GM18870 (cell line): ENCODE results near the gene ANXA11.

ENCODE experiments used
- ATAC-seq: cut with Tn5 transposase; IDR thresholded peaks from one replicate; pipeline ENCODE4 v1.9.1; 2021; ENCODE audit warnings: moderate library complexity; ENCODE audit not compliant: unreplicated experiment

ANXA11 gene

DNA sequence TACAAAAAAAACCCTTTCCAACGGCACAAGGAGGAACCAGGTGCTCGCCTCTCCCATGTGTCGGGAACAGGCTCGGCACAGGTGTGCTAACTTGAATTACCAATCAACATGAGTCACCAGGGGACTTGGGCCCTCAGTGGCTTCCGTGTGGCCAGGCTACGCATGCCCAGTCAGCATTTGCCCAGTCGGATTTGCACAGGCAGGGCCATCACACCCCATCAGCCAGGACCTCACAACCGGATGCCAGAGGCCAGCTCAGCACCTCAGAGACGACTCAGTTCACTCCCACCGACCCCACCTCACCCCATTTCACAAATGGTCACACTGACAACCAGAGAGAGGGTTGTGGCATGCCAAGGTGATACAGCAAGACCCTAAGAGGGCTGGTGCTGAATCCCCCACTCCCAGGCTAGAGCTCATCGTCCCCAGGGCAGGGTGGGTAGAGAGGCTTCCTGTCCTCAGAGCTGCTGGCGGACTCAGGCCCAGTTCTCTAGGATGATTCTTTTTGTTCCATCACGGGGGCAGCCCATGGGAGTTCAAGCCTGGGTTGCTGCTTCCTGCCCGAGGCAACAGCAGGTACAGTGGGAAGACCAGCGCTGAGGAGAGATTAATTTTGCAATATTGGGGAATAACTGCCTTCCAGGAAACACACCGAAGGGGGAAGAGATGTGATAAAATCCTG lies 13.6 kb downstream of the ANXA11 start:
- no peak for ATAC-seq

DNA sequence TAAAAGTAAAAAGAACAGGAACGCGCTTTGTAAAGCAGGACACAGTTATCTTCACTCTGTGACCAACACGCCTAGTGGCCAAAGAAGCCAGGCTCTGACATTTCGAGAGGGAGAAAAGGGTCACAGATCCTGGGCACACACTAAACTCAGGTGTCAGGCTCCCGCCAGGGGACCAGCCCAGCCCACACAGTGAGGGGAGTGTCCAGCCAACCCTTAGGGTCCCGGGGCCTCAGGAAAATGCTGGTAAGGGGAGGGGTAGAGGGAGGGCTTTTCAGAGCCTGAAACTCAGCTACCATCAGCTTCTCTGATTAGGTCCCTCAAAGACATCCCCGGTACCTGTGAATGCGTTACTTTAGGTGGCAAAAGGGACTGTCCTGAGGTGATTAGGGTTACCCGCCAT lies 16.6 kb downstream of the ANXA11 start:
- ATAC-seq, result no peak

DNA sequence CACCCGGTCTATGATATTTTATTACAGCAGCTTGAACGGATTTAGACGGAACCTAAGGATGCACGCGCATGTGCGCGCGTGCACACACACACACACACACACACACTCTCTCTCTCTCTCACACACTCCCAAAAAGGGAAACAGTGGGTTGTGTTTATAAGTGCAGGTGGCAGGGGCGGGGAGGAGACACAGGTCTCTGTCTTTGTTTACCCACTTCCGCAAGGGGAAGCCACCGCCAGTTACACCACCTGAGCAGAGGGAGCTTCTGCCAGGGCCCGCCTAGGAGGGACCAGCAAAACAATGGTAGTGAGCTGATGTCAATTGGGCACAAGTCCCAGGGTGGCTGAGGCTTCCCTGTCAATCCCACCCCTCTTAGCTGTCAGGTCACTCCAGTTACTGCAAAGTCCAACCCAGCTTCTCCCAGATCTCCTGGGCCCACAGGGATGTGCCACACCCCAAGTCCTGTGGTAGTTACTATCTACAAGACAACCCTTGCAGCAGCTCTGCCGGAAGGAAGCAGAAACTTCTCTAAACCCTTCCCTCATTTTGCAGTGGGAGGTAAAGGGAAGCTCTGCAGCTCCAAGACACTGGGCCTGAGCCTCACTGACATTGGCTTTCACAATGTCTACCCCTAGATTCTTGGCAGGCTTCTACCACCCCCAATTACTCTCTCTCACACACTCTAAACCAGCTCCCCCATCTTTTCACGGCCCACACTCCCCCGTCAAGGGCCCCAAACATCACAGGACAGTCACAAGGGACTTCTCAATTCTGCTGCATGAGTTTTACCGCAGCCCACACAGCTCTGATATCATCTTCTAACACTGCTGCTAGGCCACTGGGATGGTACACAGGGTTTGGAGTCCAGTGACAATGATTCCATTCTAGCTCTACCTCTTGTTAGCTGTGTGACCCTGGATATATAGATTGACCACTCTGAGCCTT lies 17.6 kb downstream of the ANXA11 start:
- peak; percentile 76 for ATAC-seq

DNA sequence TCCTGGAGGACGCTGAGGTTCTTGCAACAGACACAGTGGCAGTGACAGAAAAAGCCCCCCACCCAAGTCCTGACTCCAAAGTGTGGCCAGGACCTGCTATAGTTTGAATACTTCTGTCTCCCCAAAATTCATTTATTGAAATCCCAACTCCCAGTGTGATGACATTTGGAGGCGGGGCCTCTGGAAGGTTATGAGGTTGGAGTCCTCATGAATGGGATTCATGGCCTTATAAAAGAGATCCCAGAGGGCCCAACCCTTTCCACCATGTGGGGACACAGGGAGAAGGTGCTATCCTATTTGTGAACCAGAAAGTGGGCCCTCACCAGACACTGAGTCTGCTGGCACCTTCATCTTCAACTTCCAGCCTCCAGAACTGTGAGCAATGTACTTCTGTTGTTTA lies 18.3 kb downstream of the ANXA11 start:
- ATAC-seq, result no peak

DNA sequence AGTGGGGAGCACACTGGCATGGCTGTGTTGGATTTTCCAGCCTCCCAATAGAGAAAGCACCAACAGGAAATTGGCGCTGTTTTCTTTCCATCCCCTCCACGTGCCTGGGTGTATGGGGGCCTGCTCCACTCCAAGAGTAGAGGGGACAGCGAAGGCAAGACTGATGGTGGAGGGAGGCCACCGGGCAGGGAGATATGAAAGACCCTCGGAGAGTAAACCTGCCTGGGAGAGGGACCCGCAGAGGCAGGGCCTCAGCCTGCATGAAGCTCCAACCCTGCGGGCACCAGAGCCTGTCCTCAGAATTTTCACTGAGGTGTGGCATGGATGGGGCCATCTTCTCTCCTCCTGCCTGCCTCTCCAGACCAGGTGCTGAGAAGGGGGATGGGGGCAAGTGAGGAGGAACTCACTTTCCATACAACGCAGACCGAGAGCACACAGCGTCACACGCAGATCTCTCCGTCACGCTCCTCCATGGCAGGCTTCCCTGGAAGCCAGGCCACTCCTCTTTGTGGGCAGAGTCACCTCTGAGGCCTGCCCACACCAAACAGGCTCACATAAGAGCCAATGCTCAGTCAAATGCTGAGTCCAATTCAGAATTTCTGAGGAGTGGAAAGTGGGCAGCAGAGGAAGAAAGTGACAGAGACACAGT lies 18.8 kb downstream of the ANXA11 start:
- no peak for ATAC-seq

DNA sequence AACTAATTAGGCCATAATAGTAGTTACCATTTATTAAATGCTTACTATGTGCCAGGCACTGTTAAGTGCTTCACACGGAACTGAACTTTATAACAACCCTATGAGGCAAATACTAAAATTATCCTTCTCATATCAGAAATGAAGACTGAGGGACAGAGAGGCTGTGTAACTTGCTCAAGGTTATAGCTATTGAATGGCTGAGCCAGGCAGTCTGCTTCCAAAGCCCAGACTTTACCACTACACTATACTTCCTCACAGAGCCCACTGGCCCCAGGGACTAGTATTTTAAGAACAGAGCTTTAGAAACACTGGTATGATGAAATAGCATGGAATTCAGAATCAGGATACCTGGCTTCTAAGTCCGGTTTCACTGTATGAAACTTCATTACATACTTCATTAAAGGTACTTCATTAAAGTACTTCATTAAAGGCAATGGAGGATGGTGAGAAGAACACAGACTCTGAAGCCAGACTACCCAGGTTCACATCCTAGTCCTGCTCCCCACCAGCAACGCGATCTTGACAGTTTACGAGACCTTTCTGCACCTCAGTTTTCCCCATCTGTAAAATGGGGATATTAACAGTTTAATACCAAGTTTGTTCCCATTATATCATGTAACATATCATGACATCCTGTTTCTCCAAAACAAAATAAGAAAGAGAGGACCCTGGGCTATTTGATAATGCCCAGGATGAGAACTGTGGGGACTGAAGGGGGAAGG lies 19.6 kb downstream of the ANXA11 start:
- ATAC-seq, result no peak

DNA sequence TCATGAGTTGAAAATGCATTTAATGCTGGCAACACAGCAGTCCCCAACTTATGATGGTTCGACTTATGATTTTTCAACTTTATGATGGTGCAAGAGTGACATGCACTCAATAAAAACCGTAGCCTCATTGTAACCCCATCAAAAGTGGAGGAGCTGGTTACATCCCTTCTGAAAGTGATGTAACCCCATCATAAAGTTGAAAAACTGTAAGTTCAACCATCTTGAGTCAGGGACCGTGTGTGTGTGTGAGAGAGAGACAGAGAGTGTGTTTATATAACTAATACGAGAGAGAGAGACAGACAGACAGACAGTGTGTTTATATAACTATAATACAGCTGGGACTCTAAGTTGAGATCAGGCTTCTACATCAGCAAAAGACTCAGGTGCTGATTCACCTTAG lies 21.0 kb downstream of the ANXA11 start:
- ATAC-seq, result no peak

DNA sequence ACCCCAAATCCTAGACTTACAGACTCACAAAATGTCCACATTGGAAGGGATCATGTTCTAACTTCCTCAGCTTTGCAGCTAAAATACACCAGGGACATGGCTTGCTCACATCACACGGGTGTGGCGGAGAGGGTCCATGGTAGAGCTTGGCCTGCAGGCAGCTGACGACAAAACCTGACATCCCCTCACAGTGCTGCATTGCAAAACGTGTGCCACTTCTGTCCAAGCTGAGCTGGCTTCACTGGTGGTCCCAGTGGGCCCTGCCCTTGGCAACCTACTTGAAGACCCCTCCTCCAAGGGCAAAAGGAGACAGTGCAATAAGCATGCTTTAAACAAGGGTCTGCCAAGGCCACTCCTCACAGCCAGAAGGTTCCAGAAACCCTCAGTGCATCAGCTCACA lies 21.9 kb downstream of the ANXA11 start:
- no peak for ATAC-seq

DNA sequence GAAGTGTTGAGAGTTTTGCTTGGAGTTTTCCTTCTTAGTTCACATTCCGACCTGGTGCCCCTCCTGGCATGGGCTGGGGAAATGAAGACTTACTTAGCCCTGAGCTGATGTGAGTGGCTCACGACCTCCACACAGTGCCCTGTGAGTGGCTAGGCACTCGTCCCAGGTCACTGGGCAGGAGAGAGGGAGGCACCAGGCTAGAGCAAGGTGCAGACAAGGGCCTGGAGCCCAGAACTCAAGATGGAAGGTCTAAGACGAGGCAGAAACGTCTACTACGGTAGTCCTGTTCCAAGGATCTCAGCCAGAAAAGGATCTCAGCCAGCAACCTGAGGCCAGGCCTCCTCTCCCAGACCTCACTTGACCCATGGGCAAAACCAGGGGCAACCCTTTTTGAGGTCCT lies 22.4 kb downstream of the ANXA11 start:
- ATAC-seq, result no peak

DNA sequence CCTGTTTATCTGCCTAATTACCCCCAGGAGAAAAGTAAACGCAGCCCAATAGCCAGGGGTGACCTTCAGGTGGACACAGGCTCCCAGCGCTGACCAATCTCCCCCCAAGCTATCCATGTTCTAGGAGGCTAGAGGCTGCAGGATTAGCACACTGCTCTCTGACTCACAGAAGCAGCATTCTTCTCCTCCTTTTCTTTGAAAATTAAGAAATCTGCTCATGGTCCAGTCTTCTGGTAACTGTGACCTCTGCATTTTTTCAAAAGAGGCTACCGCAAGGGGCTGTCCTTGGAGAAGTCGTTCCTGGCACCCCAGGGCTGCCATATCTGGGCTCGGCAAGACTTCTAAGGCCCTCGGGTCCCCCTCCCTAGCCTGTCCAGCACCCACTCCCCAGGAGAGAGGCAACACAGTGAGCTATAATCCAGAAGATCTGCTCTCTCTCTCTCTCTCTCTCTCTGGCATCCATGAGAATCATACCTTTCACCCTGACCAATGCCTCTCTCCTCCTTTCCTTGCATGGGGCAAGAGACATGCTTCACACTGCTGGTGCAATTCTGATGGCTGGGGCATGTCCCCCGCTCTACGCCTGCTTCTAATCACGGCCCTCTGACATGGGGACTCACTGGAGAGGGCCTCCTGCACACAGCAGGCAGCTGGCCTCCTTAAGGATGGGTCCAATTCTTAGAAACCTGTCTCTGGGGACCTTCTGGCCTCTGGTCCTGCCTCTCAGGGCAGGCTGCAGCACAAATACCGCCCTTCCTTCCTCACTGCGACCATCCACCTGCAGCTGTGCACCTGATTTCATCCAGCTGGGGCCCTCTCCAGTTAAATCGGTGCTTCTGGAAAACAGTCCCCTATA lies 27.3 kb downstream of the ANXA11 start:
- no peak for ATAC-seq

DNA sequence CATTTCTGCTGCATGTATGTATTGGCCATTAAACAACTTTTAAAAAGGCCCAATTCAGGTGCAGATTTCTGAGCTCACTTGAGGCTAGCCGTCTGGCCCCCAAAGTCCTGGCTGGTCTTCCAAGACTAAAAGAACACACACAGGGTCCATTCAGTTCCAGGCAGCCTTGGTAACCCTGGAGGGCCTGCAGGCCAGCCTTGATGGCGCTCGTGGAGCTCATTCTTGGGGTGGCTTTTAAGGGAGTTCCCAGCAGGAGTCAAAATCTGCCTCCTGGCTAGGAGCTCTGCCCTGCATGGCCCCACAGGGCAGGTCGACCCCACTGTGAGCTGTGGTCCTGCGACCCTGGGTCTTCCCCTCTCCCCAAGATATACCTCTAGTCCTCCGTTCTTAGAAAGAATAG lies 28.8 kb downstream of the ANXA11 start:
- no peak for ATAC-seq

DNA sequence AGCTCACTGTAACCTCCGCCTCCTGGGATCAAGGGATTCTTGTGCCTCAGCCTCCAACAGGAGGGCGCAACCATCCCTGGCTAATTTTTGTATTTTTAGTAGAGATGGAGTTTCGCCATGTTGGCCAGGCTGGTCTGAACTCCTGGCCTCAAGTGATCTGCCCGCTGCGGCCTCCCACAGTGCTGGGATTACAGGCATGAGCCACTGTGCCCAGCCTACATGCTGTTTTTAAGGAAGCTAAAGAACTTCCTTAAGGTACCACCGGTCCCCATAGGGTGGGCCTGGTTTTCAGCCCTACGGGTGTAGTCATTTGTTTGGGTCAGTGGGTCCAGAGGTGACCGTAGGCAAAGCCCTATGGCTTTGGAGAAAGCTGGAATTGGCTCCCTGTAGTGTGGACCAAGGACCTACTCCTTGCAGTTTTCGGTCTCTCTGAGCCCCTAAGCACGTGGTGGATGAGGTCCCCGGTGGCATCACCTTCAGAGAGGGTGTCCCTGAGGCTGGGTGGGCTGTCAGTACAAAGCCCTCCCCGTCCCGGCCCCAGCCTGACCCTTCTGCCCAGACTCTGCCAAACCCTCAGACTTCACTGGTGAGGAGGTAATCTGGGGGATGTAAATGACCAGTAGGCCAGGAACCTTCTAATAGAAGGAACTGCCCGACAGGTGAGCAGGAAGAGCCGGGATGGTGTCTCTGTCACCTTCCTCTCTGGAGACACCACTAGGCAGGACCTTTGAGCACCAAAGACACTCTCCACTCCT lies 30.5 kb downstream of the ANXA11 start:
- ATAC-seq, result no peak

DNA sequence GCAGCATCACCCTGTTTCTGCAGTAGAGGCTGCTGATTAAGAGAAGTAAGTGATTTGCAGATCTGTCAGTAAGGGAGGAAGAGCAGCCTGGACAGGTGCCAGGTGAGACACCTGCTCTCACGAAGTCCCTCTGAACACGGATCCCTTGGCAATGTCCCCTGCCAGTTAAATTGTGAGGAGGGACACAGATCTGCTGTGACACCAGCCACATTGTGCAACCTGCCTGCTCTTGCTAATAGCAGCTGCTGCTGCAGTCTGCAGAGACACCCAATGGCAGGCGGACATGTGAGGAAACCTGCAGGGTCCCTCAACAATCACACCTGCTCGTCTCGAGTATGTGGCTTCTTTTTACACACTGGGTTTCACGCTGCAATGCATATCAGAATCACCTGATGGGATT lies 31.9 kb downstream of the ANXA11 start:
- ATAC-seq, result no peak

DNA sequence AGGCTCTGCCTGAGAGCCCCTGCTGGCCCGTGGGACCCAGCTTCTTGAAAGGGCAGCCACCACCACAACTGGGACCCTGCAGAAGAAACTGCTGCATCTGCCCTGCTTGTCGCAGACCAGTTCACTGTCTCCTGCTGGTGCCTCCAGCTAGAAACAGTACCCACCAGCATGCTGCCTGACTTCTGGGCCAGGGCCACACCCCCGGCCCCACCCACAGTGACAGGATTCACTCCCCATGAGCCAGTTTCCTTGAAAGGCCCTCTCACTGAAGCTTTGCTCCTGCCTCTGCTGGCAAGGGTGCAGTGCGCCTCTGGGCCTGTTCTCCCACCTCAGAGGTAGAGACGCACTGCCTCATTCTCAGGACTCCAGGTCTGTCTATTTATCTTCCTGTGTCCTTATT lies 32.4 kb downstream of the ANXA11 start:
- ATAC-seq, result no peak

DNA sequence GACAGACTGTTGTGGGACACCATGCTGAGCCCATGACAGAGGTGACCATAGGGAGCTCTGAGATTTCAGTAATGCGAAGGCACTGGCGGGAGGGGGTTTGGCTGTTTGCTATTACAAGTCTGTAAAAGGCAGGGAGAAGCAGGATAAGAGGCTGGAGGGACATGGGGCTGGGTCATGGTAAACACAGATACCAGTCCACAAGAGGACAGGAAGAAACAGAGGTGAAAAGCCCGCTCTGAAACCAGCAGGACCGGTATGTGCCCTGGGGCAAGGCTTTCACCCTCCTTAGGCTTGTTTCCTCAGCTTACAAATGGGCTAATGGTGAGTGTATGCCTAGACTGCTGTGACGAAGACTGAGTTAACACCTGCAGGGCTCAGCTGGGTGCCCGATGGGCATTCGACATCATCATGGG lies 34.1 kb downstream of the ANXA11 start:
- ATAC-seq, result no peak

DNA sequence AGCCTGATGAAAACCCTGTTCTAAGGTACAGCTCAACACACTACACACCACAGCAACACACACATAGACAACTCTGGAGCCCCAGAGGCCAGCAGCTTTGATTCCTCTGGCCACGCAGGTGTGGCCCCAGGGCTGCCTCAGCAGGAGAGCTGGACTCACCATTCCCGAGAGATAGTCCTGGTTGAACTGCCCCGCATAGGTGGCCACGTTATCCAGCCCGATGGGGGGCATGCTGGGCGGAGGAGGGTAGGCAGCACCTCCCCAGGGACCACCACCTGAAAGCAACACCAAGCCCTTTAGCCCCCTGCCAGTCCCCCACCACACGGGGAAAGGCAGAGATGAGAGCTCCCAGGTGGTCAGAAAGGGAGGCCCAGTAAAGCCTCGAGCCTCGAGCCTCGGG lies 34.7 kb downstream of the ANXA11 start:
- no peak for ATAC-seq

DNA sequence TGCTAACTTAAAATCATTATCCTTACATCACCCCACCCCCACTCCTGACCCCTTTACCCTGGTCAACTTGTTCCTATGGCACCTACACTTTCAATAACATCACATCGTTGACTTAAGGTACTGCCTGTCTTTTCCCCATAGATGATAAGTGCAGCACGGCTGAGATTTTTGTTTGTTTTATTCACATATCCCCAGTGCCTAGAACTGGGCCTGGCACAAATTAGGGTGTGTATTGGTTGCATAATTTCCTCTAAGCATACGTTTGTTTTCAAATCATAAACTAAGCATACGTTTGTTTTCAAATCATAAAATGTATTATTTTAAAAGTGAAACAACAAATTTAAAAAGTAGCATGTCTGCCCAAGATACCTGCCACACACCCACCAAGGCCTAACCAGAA lies 35.3 kb downstream of the ANXA11 start:
- ATAC-seq, result no peak

DNA sequence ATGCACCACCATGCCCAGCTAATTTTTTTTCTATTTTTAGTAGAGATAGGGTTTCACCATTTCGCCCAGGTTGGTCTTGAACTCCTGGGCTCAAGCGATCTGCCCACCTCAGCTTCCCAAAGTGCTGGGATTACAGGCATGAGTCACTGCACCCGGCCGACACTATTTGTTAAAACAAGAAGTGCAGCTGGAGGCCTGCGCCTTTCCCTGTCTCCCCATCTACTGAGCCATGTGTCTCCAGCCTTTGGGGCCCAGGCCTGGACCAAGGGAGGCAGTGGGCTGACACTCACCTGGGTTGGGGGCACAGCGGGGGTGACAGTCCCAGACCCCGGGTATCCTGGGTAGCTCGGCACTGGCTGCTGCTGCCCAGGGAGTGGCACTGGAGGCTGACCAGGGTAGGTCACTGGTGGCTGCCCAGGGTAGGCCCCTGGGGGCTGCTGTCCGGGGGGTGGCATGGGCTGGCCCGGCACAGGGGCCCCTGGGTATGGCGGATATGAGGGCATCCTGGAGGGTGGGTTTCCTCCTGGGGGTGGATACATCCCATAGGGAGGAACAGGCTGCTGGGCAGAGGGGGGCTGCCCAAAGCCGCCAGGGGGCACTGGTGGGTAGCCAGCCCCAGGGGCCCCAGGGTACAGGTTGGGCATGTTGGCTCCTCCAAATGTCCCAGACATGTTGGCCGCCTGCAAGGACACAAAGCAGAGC lies 36.5 kb downstream of the ANXA11 start:
- no peak for ATAC-seq

DNA sequence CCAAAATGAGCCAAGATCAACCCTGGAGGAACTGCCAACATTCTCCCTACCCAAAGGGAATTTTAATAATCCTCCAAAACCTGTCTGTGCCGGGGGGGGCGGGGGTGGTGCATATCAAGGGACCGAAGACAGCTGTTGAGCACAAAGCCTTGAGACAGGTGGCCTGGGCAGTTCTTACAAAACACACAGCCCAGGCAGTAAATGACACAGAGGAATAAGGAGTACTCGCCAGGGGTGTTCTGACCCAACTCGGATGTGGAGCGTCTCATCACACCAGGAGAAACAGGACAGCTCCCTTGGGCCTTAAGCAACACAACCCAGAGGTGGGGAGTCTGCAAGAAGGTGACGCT lies 37.2 kb downstream of the ANXA11 start:
- no peak for ATAC-seq
